HEK293T (cell line): ENCODE results near the gene GJC1.

Experiments
- ARNT ChIP-seq: fragments of 450-650 bp; IDR thresholded peaks from 2 replicates; pipeline ENCODE4 v1.6.1; 2017; ENCODE audit warnings: mild to moderate bottlenecking
- BHLHE40 ChIP-seq: fragments of 450-650 bp; IDR thresholded peaks from 2 replicates; pipeline ENCODE4 v1.6.1; 2016; ENCODE audit warnings: mild to moderate bottlenecking, moderate library complexity, borderline replicate concordance
- ELF4 ChIP-seq: fragments of 450-650 bp; IDR thresholded peaks from 2 replicates; pipeline ENCODE4 v1.6.1; 2017; ENCODE audit warnings: antibody characterized with exemption
- FOXA1 ChIP-seq: fragments of 450-650 bp; IDR thresholded peaks from 2 replicates; pipeline ENCODE4 v1.6.1; 2016; ENCODE audit warnings: mild to moderate bottlenecking
- FOXK2 ChIP-seq: fragments of 450-650 bp; IDR thresholded peaks from 2 replicates; pipeline ENCODE4 v1.6.1; 2016; ENCODE audit warnings: mild to moderate bottlenecking
- HDGF ChIP-seq: fragments of 450-650 bp; IDR thresholded peaks from 2 replicates; pipeline ENCODE4 v1.6.1; 2017; ENCODE audit warnings: antibody characterized with exemption, borderline replicate concordance
- L3MBTL2 ChIP-seq: fragments of 450-650 bp; conservative IDR thresholded peaks from 2 replicates; pipeline ENCODE4 v1.6.1; 2016; ENCODE audit warnings: mild to moderate bottlenecking
- LEF1 ChIP-seq: fragments of 450-650 bp; IDR thresholded peaks from 2 replicates; pipeline ENCODE4 v1.6.1; 2017; ENCODE audit warnings: mild to moderate bottlenecking, borderline replicate concordance
- NFRKB ChIP-seq: fragments of 450-650 bp; IDR thresholded peaks from 2 replicates; pipeline ENCODE4 v1.6.1; 2016; ENCODE audit warnings: mild to moderate bottlenecking, moderate library complexity
- PKNOX1 ChIP-seq: fragments of 450-650 bp; IDR thresholded peaks from 2 replicates; pipeline ENCODE4 v1.6.1; 2016
- SP1 ChIP-seq: fragments of 450-650 bp; IDR thresholded peaks from 2 replicates; pipeline ENCODE4 v1.6.1; 2017
- SUZ12 ChIP-seq: fragments of 450-650 bp; IDR thresholded peaks from 2 replicates; pipeline ENCODE4 v1.6.1; 2016; ENCODE audit warnings: mild to moderate bottlenecking

- TF ChIP-seq L3MBTL2 (no peak), HDGF (no peak), SUZ12 (no peak), PKNOX1 (no peak), SP1 (no peak), FOXK2 (no peak), ELF4 (no peak), BHLHE40 (no peak), ARNT (no peak), LEF1 (no peak), FOXA1 (no peak), NFRKB (no peak)
Observed at GRCh38 chr17:44842748-44843147, 12.7 kb upstream of the GJC1 start.
